ENCODE results near the gene IL36B. TPM values are rescaled to one million over a fixed set of nuclear protein-coding genes. Genes with fewer than 3 reads are reported as not detected.

Gene IL36B
- total and polyA plus RNA-seq, 2 donors (not counting 1 experiment from before 2014, with no cell fraction given) = not detected

GRCh38 chr2:113077921-113078320 is 25.3 kb upstream of the IL36B start:
- no peak overlapping the region for H3K9ac ChIP-seq (ENCODE audit: low read length)
- 64% methylated on average over 1 of the region's 1 CpG for WGBS (ENCODE audit: insufficient coverage)
- H3K27me3 ChIP-seq (replicated peaks in 1 of 4; ENCODE audit: control extremely low read depth in 1 of 4, control insufficient read depth in 3 of 4, insufficient read depth in 4 of 4, low read length in 3 of 4) = peaks cover 0 to 17% (median 4%) of the 10 kb centered on the region in 4 experiments
- ChIA-PET CTCF (interaction anchor here (0.8 to 1.7 kb wide), 3 partner anchors 10 to 60 kb away, joined by 3 to 5 read pairs (median 4); no protein-coding TSS in a partner anchor), POLR2A (no interaction called here)
- H3K4me1 ChIP-seq (ENCODE audit: control insufficient read depth in 2 of 2, insufficient read depth in 2 of 2, low read length in 2 of 2) = no peaks in the 10 kb centered on the region
- H4K20me1 ChIP-seq (ENCODE audit: control insufficient read depth, insufficient read depth, low read length, poor library complexity, severe bottlenecking) = no peaks in the 10 kb centered on the region
- TF ChIP-seq EZH2 (IDR thresholded peaks at IDR 0.05; ENCODE audit: borderline replicate concordance, insufficient read depth, low read depth, low read length, poor library complexity, severe bottlenecking) = no peak
- no peak for TF ChIP-seq CTCF (IDR thresholded peaks at IDR 0.05)
- Mint-ChIP-seq H3K27ac (no peak overlapping the region), H3K27me3 (peaks cover 41% of the 10 kb centered on the region), H3K4me3 (no peak overlapping the region), H3K9me3 (ENCODE audit: insufficient read depth) (no peaks in the 10 kb centered on the region), H3K4me1 (no peaks in the 10 kb centered on the region)
- H3K4me3 ChIP-seq (ENCODE audit: control extremely low read depth in 1 of 5, extremely low read depth in 1 of 5, insufficient read depth in 1 of 5, low read depth in 2 of 5, low read length in 4 of 5) = no peak overlapping the region
- intact Hi-C loops (cut with micrococcal nuclease) = no loop called here
- no peak for ATAC-seq (ENCODE audit: low read depth)
- H3K36me3 ChIP-seq (replicated peaks in 1 of 2; ENCODE audit: control extremely low read depth in 1 of 2, control insufficient read depth in 1 of 2, extremely low read depth in 1 of 2, insufficient read depth in 2 of 2, low read length in 1 of 2) = no peaks in the 10 kb centered on the region
- no peak overlapping the region for H3K27ac ChIP-seq (ENCODE audit: low read length in 2 of 2)
- H3K4me2 ChIP-seq (replicated peaks; ENCODE audit: low read depth, low read length, poor library complexity, severe bottlenecking) = no peak overlapping the region
- no peaks in the 10 kb centered on the region for H3K9me3 ChIP-seq (ENCODE audit: control extremely low read depth in 1 of 3, control insufficient read depth in 2 of 3, insufficient read depth in 1 of 3, low read length in 2 of 3)
- H3K79me2 ChIP-seq (ENCODE audit: control insufficient read depth, insufficient read depth, low read length) = no peaks in the 10 kb centered on the region
- no peak for DNase-seq
- no peak overlapping the region for H2AFZ ChIP-seq (ENCODE audit: insufficient read depth, low read depth, low read length, poor library complexity, severe bottlenecking)

DNA sequence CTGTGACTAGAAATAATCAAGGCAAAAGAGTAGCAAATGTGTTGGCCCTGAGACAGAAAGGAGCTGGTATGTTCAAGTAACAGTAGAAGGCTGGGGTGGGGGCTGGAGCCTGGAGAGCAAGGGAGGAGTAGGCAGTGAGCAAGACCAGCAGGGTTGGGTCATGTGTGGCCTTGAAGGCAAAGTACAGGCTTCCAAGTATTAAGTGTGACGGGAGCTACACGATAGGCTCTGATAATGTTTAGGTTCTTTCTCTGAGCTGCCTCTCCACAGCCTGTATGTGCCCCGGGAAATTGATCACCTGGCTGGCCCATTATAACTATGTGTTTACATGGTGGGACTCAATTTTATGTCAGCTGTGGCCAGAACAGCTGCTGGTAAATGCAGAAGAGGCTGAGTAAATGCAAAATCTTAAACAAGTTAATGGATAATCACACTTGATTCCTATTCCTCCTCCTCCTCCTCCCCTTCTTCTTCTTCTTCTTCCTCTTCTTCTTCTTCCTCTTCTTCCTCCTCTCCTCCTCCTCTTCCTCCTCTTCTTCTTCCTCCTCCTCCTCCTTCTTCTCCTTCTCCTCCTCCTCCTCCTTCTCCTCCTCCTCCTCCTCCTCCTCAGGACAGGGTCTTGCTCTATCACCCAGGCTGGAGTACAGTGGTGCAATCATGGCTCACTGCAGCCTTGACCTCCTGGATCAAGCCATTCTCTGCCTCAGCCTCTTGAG is 24.4 kb upstream of the IL36B start:
- H3K4me1 Mint-ChIP-seq = no peaks in the 10 kb centered on the region
- CTCF ChIA-PET = interaction anchor here (1.0 to 1.7 kb wide), 3 partner anchors 9 to 61 kb away, joined by 3 to 5 read pairs (median 4); no protein-coding TSS in a partner anchor
- DNase-seq = no peak
- Histone ChIP-seq H3K27me3 (replicated peaks in 1 of 4; ENCODE audit: control extremely low read depth in 1 of 4, control insufficient read depth in 3 of 4, insufficient read depth in 4 of 4, low read length in 3 of 4) (peaks cover 0 to 17% (median 3%) of the 10 kb centered on the region in 4 experiments), H3K36me3 (replicated peaks in 1 of 2; ENCODE audit: control extremely low read depth in 1 of 2, control insufficient read depth in 1 of 2, extremely low read depth in 1 of 2, insufficient read depth in 2 of 2, low read length in 1 of 2) (no peaks in the 10 kb centered on the region), H3K4me1 (ENCODE audit: control insufficient read depth in 2 of 2, insufficient read depth in 2 of 2, low read length in 2 of 2) (no peaks in the 10 kb centered on the region), H3K9ac (ENCODE audit: low read length) (no peak overlapping the region), H3K79me2 (ENCODE audit: control insufficient read depth, insufficient read depth, low read length) (no peaks in the 10 kb centered on the region), H3K4me2 (replicated peaks; ENCODE audit: low read depth, low read length, poor library complexity, severe bottlenecking) (no peak overlapping the region), H3K9me3 (ENCODE audit: control extremely low read depth in 1 of 3, control insufficient read depth in 2 of 3, insufficient read depth in 1 of 3, low read length in 2 of 3) (no peaks in the 10 kb centered on the region), H2AFZ (ENCODE audit: insufficient read depth, low read depth, low read length, poor library complexity, severe bottlenecking) (no peak overlapping the region), H4K20me1 (ENCODE audit: control insufficient read depth, insufficient read depth, low read length, poor library complexity, severe bottlenecking) (no peaks in the 10 kb centered on the region), H3K27ac (ENCODE audit: low read length in 2 of 2) (no peak overlapping the region), H3K4me3 (ENCODE audit: control extremely low read depth in 1 of 5, extremely low read depth in 1 of 5, insufficient read depth in 1 of 5, low read depth in 2 of 5, low read length in 4 of 5) (no peak overlapping the region)
- no peak overlapping the region for H3K27ac Mint-ChIP-seq
- TF ChIP-seq CTCF (IDR thresholded peaks at IDR 0.05) (no peak), EZH2 (IDR thresholded peaks at IDR 0.05; ENCODE audit: borderline replicate concordance, insufficient read depth, low read depth, low read length, poor library complexity, severe bottlenecking) (no peak)
- H3K4me3 Mint-ChIP-seq = no peak overlapping the region
- intact Hi-C loops (cut with micrococcal nuclease) = no loop called here
- POLR2A ChIA-PET = no interaction called here
- peaks cover 42% of the 10 kb centered on the region for H3K27me3 Mint-ChIP-seq
- 100% methylated on average over 2 of the region's 3 CpGs for WGBS (ENCODE audit: insufficient coverage)
- H3K9me3 Mint-ChIP-seq (ENCODE audit: insufficient read depth) = no peaks in the 10 kb centered on the region
- ATAC-seq (ENCODE audit: low read depth) = no peak
